Breast epithelium (tissue), 4 donors: Measurements from ENCODE around the gene UBAP1. TPM values are rescaled to one million over a fixed set of nuclear protein-coding genes. Genes with fewer than 3 reads are reported as not detected.
"Not testable (repeated sequence)": the region's sequence is repeated elsewhere in the genome, so short reads cannot be mapped to it uniquely, and the experiment has no call there.

ENCODE experiments used
- DNase-seq, 2 donors: peaks; one replicate each; pipeline ENCODE4 v3.0.0-alpha.2; 2019; ENCODE audit warnings: low spot score in 2 of 2
- H3K27ac ChIP-seq, 2 donors: fragments of 200-600 bp; sonication (generic) in 1 of 2; one replicate each; pipeline ENCODE4 v1.5.1; 2016 to 2019; ENCODE audit warnings: mild to moderate bottlenecking in 1 of 2
- H3K27me3 ChIP-seq, 2 donors: fragments of 200-600 bp; sonication (generic) in 1 of 2; one replicate each; pipeline versions ENCODE4 v1.5.1 to v1.6.0; 2017 to 2019; ENCODE audit warnings: control low read depth in 1 of 2, mild to moderate bottlenecking in 1 of 2
- H3K36me3 ChIP-seq: fragments of 200-600 bp; one replicate; pipeline ENCODE4 v1.5.1; 2019
- H3K4me1 ChIP-seq, 2 donors: fragments of 200-600 bp; sonication (generic); one replicate each; pipeline ENCODE4 v1.5.1; 2016 to 2019; ENCODE audit warnings: control low read depth in 1 of 2
- H3K4me3 ChIP-seq, 3 donors: fragments of 200-600 bp; sonication (generic); 1 replicate in 2 of 3; 2 replicates in 1 of 3; pipeline ENCODE4 v1.5.1; 2016 to 2019; ENCODE audit warnings: mild to moderate bottlenecking in 3 of 3, moderate library complexity in 2 of 3
- H3K9me3 ChIP-seq, 2 donors: fragments of 200-600 bp; sonication (generic) in 1 of 2; one replicate each; pipeline ENCODE4 v1.5.1; 2016 to 2019; ENCODE audit warnings: control low read depth in 1 of 2
- POLR2A ChIP-seq: fragments of 450-650 bp; IDR thresholded peaks from one replicate; pipeline ENCODE4 v1.6.1; 2016; ENCODE audit warnings: antibody characterized with exemption, mild to moderate bottlenecking, moderate library complexity
- POLR2AphosphoS5 ChIP-seq, 3 donors: sonication (generic); formaldehyde crosslinking; IDR thresholded peaks; one replicate each; pipeline ENCODE4 v1.6.1; 2017; ENCODE audit warnings: antibody characterized with exemption in 3 of 3
- intact Hi-C: fragments of 100-400 bp; cut with DNase I; formaldehyde crosslinking; loops from one replicate; pipeline ENCODE4 v1.15.1; 2023; ENCODE audit warnings: low total_unique reads
- total RNA-seq, 3 donors: library from RNA; depleted of rRNA; stranded (reverse); fragments of >200 nt; gene quantifications; one replicate each; pipeline ENCODE4 v1.1.0, GENCODE V29; 2016
- TF ChIP-seq, protein P1 (sequence below), 3 donors: fragments of 450-650 bp; IDR thresholded peaks; one replicate each; pipeline ENCODE4 v1.5.1; 2016 to 2017; ENCODE audit warnings: antibody characterized with exemption in 3 of 3, mild to moderate bottlenecking in 3 of 3, moderate library complexity in 3 of 3

The UBAP1 gene
- 10 to 100 TPM; 49.5 to 56.5 (median 51.4) TPM for total RNA-seq

DNA sequence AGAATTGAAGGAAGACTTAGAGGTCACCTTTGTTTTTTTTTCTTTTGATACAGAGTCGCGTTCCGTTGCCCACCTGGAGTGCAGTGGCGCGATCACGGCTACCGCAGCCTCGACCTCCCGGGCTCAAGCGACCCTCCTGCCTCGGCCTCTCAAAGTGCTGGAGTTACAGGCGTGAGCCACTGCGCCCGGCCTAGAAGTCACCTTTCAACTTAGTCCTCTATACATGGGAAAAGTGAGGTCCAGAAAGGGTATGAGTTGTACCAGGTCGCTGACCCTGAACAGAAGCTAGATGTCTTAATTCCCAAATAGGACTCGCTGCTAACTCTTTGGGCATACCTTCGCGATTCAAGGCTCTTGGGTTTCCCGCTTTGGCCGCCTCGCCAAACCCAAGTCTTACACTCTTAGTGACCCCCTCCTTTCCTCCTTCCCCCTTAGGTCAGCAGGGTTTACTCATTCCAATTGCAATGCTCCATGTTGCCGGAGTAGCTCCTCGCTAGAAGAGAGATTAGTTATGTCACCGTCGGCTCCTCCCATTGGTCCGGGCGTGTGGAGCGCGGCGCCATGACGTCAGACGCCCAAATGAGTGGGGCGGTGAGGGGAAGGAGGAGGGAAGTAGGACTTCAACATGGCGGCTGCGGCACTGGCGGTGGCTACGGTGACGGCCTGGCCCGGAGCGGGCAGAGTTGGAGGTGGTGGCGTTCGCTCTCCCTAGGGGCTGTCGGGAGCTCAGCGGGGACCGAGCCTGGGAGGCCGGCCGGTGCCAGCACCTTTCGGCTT lies at the start of gene UBAP1:
TSS of gene UBAP1 (plus strand) at position 608 of the 777 bp plus-strand sequence. CDS start 41,872 bp downstream, outside the sequence.
- Histone ChIP-seq H3K27me3 (no peaks in the 10 kb centered on the region), H3K36me3 (no peaks in the 10 kb centered on the region), H3K9me3 (no peaks in the 10 kb centered on the region), H3K4me3 (peak within 1 kb of the TSS; percentile 67 to 91 (median 86)), H3K27ac (peak within 1 kb of the TSS; percentile 99), H3K4me1 (no peaks in the 10 kb centered on the region)
- TF ChIP-seq, protein P1, sequence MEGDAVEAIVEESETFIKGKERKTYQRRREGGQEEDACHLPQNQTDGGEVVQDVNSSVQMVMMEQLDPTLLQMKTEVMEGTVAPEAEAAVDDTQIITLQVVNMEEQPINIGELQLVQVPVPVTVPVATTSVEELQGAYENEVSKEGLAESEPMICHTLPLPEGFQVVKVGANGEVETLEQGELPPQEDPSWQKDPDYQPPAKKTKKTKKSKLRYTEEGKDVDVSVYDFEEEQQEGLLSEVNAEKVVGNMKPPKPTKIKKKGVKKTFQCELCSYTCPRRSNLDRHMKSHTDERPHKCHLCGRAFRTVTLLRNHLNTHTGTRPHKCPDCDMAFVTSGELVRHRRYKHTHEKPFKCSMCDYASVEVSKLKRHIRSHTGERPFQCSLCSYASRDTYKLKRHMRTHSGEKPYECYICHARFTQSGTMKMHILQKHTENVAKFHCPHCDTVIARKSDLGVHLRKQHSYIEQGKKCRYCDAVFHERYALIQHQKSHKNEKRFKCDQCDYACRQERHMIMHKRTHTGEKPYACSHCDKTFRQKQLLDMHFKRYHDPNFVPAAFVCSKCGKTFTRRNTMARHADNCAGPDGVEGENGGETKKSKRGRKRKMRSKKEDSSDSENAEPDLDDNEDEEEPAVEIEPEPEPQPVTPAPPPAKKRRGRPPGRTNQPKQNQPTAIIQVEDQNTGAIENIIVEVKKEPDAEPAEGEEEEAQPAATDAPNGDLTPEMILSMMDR (IDR thresholded peaks at IDR 0.05), result peak in 2 of 3 donors; percentile 15 to 31
- TF ChIP-seq POLR2A, result peak; percentile 95
- TF ChIP-seq POLR2AphosphoS5 (IDR thresholded peaks at IDR 0.05), result peak; percentile 83 to 99 (median 94)
- intact Hi-C loops, result loop anchor here (10.0 kb wide), 1 partner anchor 54 kb away; the partner anchor contains the start of gene DCAF12
- peak; percentile 97 to 98 for DNase-seq

- Histone ChIP-seq H3K9me3 (no peaks in the 10 kb centered on the region), H3K27me3 (no peaks in the 10 kb centered on the region), H3K27ac (no peak overlapping the region), H3K4me3 (no peak overlapping the region), H3K4me1 (no peaks in the 10 kb centered on the region), H3K36me3 (no peaks in the 10 kb centered on the region)
- intact Hi-C loops, result no loop called here
- no peak for DNase-seq
- TF ChIP-seq POLR2A (no peak), POLR2AphosphoS5 (IDR thresholded peaks at IDR 0.05) (no peak)
- TF ChIP-seq, protein P1 (IDR thresholded peaks at IDR 0.05), result no peak
Measured at GRCh38 chr9:34131571-34131970, 47.3 kb upstream of the UBAP1 start.

DNA sequence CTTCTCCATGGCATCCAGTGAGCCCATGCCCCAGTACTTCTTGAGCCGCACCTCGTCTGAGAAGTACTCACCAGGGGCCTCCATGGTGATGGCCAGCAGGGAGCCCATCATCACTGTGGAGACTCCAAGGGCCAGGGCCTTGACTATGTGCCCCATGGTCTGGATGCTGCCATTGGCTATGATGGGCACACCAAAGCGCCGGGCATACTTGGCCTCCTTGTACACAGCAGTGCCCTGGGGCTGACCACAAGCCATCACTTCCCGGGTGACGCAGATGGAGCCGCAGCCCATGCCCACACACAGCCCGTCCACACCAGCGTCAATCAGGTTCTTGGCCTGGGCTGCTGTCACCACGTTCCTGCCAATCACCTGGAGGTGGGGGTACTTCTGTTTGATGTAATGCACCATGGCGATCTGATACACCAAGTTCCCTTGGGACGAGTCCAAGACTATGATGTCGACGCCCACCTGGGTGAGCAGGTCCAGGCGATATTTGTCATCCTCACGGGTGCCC lies 45.4 kb upstream of the UBAP1 start:
- no peaks in the 10 kb centered on the region for H3K4me1 ChIP-seq
- no peaks in the 10 kb centered on the region for H3K36me3 ChIP-seq
- no peak overlapping the region for H3K4me3 ChIP-seq
- intact Hi-C loops, result no loop called here
- H3K27ac ChIP-seq, result no peak overlapping the region
- TF ChIP-seq POLR2AphosphoS5 (IDR thresholded peaks at IDR 0.05) (no peak), POLR2A (no peak)
- TF ChIP-seq, protein P1 (IDR thresholded peaks at IDR 0.05), result no peak
- no peaks in the 10 kb centered on the region for H3K9me3 ChIP-seq
- DNase-seq, result no peak
- H3K27me3 ChIP-seq, result no peaks in the 10 kb centered on the region

- Histone ChIP-seq H3K36me3 (no peaks in the 10 kb centered on the region), H3K4me3 (no peak overlapping the region), H3K4me1 (no peaks in the 10 kb centered on the region), H3K9me3 (no peaks in the 10 kb centered on the region), H3K27ac (no peak overlapping the region), H3K27me3 (no peaks in the 10 kb centered on the region)
- TF ChIP-seq POLR2AphosphoS5 (IDR thresholded peaks at IDR 0.05) (no peak), POLR2A (no peak)
- TF ChIP-seq, protein P1 (IDR thresholded peaks at IDR 0.05), result no peak
- intact Hi-C loops, result no loop called here
- DNase-seq, result no peak
Measured at GRCh38 chr9:34134521-34134920, 44.3 kb upstream of the UBAP1 start.

- intact Hi-C loops, H3K27me3 ChIP-seq, H3K9me3 ChIP-seq, H3K27ac ChIP-seq, H3K4me3 ChIP-seq, H3K4me1 ChIP-seq, DNase-seq, H3K36me3 ChIP-seq: not testable (repeated sequence)
Measured at GRCh38 chr9:34138644-34139043, 40.2 kb upstream of the UBAP1 start.
